HS-27A (cell line): ENCODE data around the gene KIF26A.
"Not testable (repeated sequence)": the region's sequence is repeated elsewhere in the genome, so short reads cannot be mapped to it uniquely, and the experiment has no call there.

Source experiments
- DNase-seq: peaks from one replicate; pipeline ENCODE4 v3.0.0-alpha.2; 2012; ENCODE audit warnings: low read depth, missing footprints

KIF26A gene

DNA sequence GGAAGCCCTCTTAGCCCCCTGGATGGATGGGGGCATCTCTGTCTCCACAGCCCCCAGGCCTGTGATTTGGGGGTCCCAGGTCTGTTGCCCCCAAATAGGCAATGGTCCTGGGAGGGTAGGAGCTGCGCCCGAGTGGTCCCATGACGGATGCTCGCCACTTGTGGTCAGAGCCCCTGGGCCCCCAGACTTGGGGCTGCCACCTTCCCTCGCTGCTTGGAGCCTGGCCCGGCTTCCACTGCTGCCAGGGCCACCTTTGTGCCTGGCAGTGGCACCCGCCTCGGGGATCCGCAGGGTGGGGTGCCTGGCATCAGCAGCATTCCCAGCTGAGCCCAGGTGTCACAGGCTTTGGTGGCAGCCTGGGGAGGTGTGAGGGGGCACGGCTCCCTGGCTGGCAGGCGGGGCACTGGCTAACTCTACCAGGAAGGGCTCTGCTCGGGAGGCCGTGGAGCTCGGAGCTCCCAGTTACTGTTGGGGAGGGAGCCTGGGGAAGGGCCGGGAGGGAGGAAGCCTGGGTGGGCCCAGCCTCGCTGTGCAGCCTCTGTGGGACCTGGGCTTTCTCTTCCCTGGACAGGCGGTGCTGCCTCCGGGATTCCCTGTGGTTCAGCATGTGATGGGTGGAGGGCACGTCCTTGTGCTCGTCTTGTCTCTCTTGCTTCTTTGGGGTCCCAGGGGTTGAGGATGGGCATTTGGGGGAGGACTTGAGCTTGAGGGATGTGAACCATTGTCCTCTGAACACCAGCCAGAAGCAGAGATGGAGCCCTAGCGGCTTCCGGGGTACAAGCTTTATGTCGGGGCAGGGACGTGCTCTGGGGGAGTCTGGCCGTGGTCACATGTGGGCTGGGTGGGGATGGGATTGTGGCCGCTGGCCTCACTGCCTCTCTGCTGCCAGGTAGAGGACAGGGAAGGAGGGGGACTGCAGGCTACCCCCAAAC, 5.4 kb downstream of the KIF26A start:
- DNase-seq, result no peak

DNA sequence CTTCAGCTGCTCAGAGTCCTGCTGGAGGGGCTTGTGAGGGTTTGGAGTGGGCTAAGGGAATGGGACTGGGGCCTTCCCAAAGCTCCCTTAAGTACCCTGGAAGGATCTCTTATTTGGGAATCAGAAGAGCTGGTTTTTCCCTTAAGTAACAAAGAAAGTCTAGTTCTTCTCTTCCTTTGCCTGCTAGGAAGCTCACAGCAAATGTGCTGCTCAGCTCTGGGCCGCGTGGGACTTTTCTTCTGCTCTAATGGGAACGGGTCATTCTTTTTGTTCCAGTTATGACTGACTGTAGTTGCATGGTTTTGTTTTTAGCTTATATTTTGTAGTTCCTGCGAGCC, 6.0 kb downstream of the KIF26A start:
- DNase-seq, result no peak

DNA sequence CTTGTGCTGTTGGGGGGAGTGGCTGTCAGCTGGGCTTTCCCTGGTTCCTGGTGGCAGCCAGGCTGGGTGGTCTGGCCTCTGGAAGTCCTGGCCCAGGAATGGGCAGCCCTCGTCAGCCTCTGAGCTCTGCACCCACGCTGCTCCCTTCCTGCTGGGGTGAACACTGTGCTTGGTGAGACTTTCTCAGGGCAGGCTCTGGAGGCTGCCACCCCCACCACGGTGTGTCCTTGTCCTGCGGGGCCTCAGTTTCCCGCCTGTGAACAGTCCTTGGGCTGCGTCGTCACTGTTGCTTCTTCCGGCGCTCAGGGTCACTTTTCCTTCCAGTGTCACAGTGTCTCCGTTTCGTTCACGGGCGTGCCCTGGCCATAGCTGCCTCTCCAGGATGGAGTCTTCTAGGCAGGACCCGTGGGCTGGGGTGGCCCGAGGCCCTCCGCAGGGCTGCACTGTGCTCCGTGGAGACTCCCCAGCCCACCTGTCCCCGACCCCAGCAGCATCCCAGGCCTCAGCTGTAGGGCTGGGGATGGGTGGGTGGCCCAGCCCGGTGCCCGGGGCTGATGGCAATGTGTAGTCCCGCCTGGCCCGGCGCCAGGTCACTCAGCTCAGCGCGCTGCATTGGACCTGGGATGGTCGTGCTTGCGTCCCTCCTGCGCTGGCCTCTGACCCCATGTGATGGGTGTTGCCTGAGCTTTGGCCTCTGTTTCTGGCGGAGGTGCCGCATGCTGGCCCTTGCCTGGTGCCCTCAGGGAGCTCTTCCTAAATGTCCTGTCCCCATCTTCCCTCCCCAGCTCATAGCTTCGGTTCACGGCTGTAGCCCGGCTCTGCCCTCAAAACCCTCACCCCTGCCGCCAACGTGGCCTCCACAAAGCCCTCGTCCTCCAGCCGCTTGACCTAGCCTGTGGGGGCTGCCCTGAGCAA, 6.8 kb downstream of the KIF26A start:
- no peak for DNase-seq

DNA sequence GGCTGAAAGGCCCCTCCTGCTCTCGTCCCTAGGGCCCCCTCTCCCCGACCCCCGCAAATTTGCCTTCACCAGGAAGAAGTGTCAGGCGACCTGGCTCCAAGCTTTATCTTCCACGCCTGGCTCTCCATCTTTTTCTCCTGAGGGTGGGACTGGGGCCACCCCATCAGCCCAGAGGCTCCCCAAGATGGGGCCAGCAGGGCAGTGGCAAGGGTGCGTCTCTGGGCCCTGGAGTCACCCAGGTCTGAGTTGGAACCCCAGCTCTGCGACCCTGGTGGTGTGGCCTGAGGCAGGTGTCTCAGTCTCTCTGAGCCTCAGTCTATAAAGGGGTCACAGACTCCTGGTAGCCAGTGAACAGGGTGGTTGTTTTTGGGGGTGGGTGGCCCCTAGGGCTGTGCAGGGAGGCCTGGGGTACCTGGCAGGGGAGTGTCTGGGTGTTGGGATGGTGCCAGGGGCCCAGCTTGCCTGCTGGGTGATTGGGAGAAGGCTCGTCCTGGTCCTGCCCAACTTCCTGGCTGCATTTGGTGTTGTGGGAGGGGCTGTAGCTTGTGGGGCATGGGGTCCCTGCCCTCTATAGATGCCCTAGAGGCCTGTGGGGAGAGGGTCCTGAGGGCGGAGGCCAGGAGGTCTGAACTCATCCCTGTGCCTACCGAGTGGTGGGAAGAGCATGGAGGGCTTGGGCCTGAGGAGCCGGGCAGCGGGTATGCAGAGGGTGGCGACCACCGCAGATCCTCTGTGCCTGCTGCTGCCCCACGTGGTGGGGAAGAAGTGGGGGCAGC, 7.6 kb downstream of the KIF26A start:
- no peak for DNase-seq

DNA sequence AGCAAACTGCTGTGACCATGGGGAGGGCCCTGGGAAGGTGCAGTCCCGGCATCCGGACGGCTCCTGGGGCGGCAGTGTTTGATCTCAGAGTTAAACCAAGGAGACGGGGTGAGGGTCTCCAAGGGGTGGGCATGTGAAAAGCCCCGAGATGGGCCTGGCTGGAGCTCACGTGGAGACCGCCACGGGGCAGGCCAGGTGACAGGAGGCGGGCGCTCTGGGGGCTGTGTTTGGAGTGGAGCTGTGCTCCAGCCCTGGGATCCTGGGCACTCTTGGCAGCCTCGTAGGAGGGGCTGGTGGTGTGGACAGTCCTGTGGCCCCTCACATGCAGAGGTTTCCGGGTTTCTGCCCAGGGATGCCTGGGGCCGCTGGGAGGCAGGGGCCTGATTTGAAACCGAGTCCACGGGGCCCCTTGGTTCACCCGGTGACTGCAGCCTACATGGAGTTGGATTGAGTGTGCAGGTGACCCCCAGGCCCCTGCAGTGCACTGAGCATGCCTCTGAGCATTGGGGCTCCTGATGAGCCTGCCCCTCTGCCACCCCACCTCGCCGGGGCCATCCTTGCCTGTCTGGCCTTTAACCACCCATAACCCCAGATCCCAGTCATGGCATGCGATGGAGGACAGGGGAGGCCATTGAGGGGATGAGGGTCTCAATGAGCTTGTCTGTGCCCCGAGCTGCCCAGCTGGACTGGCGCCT, 8.4 kb downstream of the KIF26A start:
- DNase-seq, result no peak

DNA sequence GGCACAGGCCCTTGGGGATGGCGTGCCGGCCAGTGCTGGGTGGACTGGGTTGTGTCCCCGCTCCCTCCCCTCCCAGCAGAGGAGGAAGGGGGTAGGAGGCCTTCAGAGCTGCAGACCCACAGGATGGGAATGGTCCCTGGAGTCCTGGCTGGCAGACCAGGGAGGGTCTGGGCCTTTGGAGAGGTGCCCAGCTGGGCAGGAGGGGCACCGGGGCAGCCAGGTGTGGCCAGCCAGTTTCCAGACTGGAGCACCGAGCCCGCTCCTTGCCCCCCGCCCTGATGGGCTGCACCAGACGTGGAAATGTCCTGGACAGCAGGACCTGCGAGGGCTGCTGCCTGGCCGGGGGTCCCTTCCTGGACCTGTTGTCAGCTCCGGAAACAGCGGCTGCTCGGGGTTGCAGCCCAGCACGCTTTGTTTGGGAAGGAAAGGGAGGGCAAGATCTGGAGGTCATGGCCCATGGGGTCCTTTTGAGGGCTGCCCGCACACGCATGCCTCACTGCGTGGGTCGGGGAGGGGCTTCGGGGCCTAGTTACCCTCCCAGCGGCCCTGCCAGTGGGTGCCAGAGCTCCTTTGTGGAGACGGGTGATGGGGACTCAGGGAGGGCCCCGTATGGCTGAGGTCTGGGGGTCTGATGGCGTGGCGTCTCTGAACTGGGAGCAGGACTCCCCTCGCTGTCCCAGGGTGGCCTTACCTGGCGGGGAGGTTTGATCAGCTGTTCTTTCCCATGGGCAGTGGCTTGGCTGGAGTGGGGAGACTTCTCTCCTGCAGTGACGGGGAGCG, 9.1 kb downstream of the KIF26A start:
- DNase-seq, result no peak

DNA sequence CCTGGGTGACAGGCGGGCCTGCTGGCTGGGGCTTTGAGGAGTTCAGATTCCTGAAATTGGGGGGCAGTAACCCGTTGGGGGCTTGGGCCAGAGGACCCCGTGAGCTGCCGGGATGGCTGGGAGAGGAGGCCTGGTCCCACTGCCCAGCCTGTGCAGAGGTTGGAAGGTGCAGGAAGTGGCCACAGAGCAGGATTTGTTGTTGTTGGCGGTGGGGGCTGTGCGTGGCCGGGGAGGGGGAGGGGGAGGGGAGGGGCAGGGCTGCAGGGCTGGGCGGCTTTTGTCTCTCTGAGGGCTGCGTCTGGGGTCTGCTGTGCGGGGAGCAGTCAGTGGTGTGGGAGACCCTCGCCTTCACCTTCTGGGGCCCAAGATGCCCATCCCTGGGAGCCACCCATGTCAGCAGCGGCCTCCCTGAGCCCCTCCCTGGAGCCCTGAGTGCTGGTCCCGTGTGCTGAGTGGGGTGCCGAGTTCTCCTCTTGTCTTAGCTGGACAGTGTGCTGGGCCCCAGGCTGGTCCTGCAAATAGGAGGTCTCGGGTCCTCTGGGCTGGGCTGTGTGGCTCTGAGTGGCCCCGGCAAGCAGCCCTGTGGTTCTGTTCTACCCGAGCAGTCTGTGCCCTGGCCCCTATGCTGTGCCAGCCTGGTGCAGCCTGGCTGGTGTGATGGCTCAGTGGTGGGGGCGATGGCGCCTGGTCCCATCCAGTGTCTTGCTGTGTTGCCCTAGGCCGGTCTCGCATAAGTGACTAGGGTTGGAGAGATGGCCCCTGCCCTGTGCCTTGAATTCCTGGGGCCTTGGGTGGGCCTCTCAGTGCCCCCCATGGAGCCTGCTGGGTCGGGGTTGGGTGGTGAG, 10.3 kb downstream of the KIF26A start:
- no peak for DNase-seq

DNA sequence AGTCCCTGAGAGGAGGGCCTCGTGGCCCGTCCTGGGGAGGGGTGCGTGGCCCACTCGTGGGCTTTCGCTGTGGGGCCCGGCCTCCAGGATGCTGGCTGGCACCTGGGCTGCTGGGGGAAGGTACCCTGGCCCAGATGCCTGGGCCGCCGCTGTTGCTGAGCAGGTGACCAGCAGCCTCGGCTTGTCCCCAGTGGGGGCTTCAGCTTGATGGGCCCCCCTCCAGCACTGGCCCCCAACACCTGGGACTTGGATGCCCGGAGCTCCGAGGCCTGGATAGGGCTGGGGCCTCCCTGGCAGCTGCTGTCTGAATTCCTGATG, 10.8 kb downstream of the KIF26A start:
- DNase-seq, result no peak

DNA sequence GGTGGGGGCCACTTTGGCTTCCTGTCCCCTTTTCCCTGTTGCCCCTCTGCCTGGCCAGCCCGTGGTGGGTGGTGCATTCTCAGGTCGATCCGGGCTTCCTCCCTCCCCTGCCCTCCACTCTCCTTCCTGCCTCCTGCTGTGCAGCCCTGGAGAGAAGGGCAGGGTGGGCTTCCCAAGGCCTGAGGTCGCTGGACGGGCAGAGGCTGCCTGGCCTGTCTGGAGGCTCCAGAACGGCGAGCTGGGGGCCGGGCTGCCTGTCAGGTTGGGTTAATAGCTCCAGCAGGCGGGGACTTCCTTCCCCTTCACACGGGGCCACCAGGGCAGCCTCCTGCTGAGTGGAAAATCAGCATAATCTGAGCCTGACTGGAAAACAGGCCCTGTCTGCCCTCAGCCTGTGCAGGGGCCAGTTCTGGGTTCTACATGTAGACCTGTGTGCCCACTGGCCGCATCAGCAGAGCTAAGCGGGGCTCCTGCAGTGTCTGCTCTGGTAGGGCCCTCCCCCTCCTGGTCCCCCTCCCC, 11.3 kb downstream of the KIF26A start:
- no peak for DNase-seq

DNA sequence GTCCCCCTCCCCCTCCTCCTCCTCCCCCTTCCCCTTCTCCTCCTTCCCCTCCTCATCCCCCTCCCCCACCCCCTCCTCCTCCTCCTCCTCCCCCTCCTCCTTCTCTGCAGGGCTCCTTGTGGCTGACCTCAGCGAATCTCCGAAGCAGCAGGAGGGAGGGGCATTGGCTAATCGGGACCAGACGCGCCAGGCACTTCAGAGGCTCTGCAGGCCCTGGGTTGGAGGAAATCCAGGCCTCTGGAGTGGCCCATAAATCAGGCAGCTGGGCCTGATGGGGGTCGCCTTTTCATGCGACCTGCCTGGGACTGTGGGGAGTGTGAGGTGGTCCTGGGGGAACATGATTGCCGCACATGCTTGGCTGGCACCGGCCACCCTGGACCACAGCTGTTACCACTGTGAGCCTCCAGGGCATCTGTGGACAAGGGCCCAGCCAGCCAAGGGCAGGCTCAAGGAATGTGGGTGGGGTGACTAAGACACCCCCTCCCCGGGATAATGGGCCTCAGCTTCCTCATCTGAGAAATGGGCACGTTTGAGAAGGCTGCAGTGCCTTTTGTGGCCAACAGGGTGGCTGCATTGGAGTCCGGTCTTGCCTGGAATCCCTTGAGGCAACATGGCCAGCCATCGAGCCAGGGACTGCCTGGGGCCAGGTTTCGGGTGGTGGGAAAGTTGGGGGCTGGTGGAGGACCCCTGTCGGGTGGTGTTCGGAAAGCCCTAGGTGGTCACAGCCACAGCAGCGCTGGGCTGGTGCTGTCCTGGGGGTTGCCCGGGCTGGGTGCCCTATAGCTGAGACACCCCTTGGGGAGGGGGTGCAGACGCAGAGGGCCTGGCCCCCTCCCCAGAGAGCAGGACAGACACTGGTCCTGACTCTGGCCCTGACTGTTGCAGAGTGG, 12.0 kb downstream of the KIF26A start:
- no peak for DNase-seq

DNA sequence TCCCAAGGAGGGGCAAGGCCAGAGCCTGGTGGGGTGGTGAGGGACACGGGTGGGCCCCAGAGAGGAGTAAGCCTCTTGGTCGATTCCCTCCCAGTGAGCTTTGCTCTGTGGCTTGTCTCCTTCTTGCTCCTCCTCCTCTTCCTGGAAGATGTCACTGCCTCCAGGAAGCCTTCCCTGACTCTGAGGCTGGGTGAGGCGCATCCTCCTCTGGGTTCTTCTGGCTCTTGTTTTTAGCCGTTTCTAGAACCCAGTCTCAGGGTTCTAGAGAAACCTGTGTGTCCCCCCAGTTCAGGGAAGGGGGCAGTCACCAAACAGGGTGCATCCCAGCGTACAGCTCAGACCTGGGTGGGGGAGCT, 12.6 kb downstream of the KIF26A start:
- no peak for DNase-seq

DNA sequence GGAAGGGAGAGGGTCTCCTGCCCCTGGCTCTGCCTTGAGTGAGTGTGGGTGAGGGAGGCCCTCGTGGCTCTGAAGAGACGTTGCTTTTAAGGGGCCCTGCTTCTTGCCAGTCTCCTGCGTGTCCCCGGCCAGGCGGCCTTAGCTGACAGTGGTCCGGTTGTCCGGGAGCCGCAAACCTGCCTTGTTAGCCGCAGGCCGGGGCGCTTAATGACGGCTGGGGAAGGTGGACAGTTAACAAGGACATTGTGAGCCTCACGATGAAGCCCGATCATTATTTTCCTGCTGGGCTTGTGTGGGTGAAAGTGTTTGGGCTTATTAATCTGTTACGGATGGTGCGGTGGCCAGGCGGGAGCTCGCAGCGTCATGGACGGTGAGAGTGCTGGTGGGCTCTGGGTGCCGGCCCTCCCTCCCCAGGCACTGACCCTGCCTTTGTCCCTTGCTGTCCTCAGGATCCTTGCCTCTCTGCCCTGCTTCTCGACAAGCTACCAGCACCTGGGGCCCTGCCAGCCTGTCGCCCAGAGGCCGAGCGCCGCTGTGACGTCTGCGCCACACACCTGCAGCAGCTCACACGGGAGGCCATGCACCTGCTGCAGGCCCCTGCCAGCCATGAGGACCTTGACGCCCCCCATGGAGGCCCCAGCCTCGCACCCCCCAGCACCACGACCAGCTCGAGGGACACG, 13.3 kb downstream of the KIF26A start:
- DNase-seq, result no peak

DNA sequence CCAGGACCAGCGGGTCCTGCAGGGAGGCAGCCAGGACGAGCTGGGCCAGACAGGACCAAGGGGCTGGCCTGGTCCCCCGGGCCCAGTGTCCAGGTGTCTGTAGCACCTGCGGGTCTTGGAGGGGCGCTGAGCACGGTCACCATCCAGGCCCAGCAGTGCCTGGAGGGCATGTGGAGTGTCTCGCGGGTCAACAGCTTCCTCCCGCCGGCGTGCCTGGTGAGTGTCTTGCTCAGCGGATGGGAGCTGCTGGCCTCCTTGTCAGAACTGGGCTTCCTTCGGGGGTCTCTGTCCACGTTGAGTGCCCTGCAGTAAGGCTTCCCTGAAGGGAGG, 13.8 kb downstream of the KIF26A start:
- DNase-seq, result no peak

DNA sequence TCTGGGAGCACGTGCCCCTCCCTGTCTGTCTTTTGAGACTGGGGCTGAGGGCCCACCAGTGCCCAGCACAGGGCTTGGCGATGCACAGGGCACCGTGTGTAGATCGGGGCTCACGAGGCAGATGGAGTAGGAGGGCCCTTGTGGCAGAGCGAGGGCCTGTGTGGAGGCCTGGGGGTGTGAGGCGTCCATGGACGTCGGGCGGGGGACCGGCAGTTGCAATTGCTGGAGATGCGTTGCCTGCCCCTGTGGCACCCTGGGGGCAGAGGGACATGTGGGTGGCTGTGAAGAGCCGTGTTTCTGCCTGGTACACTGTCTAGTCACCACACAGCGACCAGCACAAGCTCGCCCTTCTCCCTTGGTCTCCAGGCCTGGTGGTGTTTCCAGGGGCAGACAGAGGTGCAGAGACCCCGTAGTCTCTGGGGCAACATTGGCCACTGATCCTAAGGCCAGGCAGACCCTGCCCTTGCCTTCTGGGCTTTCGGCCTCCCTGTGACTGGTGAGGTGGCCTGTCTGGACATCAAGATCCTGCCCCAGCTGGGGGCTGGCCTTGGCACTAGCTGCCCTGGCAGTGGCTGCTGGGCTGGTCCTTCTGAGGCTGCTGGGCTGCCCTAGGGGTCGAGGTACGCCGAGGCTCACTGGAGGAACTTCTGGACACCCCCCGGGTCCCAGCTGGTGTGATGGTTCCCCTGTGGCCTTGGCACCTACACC, 14.5 kb downstream of the KIF26A start:
- DNase-seq, result no peak

DNA sequence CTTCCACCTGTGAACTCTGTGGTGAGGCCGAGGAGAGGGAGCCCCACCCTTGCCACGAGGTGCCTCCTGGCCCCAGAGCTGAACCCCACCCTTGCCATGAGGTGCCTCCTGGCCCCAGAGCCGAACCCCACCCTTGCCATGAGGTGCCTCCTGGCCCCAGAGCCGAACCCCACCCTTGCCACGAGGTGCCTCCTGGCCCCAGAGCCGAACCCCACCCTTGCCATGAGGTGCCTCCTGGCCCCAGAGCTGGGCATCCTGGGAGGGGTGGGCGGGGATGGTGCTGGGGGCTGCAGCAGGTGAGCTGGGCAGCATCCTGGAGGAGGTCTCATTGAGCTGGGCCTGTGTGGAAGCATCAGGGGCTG, 15.0 kb downstream of the KIF26A start:
- DNase-seq, result not testable (repeated sequence)

DNA sequence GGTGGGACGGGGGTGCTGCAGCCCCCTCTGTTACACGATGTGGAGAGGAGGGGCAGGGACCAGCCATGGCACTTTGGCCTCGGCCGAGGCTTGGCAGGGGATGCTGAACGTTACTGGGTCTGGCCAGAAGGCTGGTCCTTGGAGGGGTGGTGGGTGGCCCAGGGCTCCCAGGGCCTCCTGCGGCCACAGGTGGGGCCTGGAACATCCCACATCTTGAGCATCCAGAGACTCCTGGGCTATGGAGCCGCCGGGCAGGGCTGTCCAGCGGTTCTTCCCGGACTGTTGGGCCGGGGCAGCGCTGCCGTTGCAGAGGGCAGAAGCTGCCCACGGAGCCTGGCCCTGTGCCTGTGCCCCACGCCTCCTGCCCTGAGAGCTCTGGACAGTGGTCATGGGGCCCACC, 15.9 kb downstream of the KIF26A start:
- no peak for DNase-seq

DNA sequence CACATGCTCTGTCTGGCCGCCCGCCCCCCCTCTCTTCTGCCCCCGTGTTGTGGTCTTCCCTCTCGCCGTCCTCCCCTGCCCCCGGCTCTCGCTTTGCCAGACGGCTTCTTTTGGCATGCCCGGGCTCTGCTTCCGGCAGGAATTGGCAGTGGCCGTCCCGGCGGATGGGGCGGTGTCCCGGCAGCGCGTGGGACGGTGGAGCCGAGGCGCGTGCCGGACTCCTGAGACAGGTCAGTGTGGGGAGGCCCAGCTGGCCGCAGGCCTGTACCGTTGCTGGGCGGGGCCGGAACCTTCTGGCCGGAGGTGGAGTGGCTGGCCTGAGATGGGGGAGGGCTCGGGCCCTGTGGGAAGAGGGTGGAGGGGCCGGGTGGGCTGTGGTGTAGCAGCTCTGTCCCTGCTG, 17.1 kb downstream of the KIF26A start:
- DNase-seq, result no peak

DNA sequence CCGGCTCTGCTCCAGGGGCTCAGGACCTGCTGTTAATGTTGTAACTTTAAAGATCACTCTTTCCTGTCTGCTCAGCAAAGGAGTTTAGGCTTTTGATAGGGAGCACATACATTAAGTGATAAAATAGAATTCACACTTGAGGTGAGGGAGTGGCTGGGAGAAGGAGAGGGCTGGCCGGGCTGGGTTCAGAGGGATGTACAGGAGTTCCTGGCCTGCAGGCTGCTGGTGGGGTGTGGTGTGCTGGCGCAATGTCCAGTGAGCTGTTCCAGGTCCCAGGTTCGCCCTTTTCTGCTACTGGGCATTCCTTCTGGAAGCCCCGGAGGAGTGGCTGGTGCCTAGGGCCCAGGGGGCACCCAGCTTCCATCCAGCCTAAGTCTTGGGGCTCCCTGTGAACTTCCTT, 17.8 kb downstream of the KIF26A start:
- no peak for DNase-seq
